IMR-90 (cell line): ENCODE measurements around the gene SPINK14. TPM values are rescaled to one million over a fixed set of nuclear protein-coding genes. Genes with fewer than 3 reads are reported as not detected.

Source experiments
- ATAC-seq: fragments of 200-7000 bp; cut with Tn5 transposase; 2 replicates; pipeline ENCODE4 v1.9.1; 2020; ENCODE audit warnings: low read depth, mild to moderate bottlenecking, moderate library complexity
- BruUV-seq: library from RNA; stranded (reverse); fragments of 400-500 nt; replicated peaks from 2 replicates; lab custom pipeline; 2021; lab: Mats Ljungman, UMichigan
- CTCF ChIA-PET: fragments of 300-600 bp; formaldehyde crosslinking; extraction: SDS; loops from one replicate; lab custom pipeline; 2021; ENCODE audit warnings: antibody characterized with exemption; lab: Yijun Ruan, JAX
- POLR2A ChIA-PET: fragments of 300-600 bp; sonication (Branson Sonifier 250); formaldehyde crosslinking; loops from one replicate; lab custom pipeline; 2022; ENCODE audit warnings: antibody characterized with exemption; ENCODE audit not compliant: unreplicated experiment; lab: Charles Lee
- DNase-seq: peaks from one replicate; pipeline ENCODE4 v3.0.0; 2013
- H2AFZ ChIP-seq: replicated peaks from 2 replicates; pipeline ENCODE3; 2013; ENCODE audit warnings: low read length, mild to moderate bottlenecking; ENCODE audit not compliant: poor library complexity
- H2AK5ac ChIP-seq: 2 replicates; pipeline ENCODE4 v1.6.1; 2013; ENCODE audit warnings: low read depth, low read length, inconsistent platforms
- H2AK9ac ChIP-seq: replicated peaks from 2 replicates; pipeline ENCODE3; 2013; ENCODE audit warnings: mild to moderate bottlenecking, low read depth, low read length, moderate library complexity; ENCODE audit not compliant: poor library complexity
- H2BK120ac ChIP-seq: 2 replicates; pipeline ENCODE4 v1.6.1; 2013; ENCODE audit warnings: low read depth, low read length, inconsistent platforms
- H2BK15ac ChIP-seq: 3 replicates; pipeline ENCODE4 v1.6.1; 2013; ENCODE audit warnings: low read depth, low read length, inconsistent platforms
- H2BK20ac ChIP-seq: 2 replicates; pipeline ENCODE4 v1.6.1; 2013; ENCODE audit warnings: low read depth, mild to moderate bottlenecking, inconsistent platforms, low read length, moderate library complexity
- H2BK5ac ChIP-seq: 2 replicates; pipeline ENCODE4 v1.6.1; 2013; ENCODE audit warnings: mild to moderate bottlenecking, low read depth, low read length, inconsistent platforms; ENCODE audit not compliant: poor library complexity, severe bottlenecking
- H3K14ac ChIP-seq: replicated peaks from 2 replicates; pipeline ENCODE4 v1.6.1; 2013; ENCODE audit warnings: low read depth, low read length, inconsistent platforms
- H3K18ac ChIP-seq: 2 replicates; pipeline ENCODE4 v1.6.1; 2013; ENCODE audit warnings: low read depth, low read length, control low read depth
- H3K23ac ChIP-seq: 2 replicates; pipeline ENCODE4 v1.6.1; 2013; ENCODE audit warnings: low read depth, low read length, inconsistent platforms
- H3K27ac ChIP-seq: 2 replicates; pipeline ENCODE4 v1.5.1; 2013; ENCODE audit warnings: mild to moderate bottlenecking, control low read depth, low read length; ENCODE audit not compliant: insufficient read depth
- H3K27me3 ChIP-seq: 2 replicates; pipeline ENCODE4 v1.6.1; 2013; ENCODE audit warnings: low read length; ENCODE audit not compliant: control insufficient read depth, insufficient read depth
- H3K36me3 ChIP-seq: 2 replicates; pipeline ENCODE4 v1.6.1; 2013; ENCODE audit warnings: low read length, mixed read lengths; ENCODE audit not compliant: control insufficient read depth, insufficient read depth
- H3K4ac ChIP-seq: 2 replicates; pipeline ENCODE4 v1.6.1; 2013; ENCODE audit warnings: low read depth, low read length, inconsistent platforms
- H3K4me1 ChIP-seq: 2 replicates; pipeline ENCODE4 v1.6.1; 2013; ENCODE audit warnings: low read length, mixed read lengths; ENCODE audit not compliant: control insufficient read depth, insufficient read depth
- H3K4me2 ChIP-seq: 2 replicates; pipeline ENCODE4 v1.6.1; 2013; ENCODE audit warnings: low read depth, mild to moderate bottlenecking, control low read depth, low read length, moderate library complexity
- H3K4me3 ChIP-seq: 2 replicates; pipeline ENCODE4 v1.5.1; 2013; ENCODE audit warnings: low read depth, mild to moderate bottlenecking, control low read depth, low read length, moderate library complexity; ENCODE audit not compliant: insufficient read depth
- H3K56ac ChIP-seq: 2 replicates; pipeline ENCODE4 v1.6.1; 2013; ENCODE audit warnings: low read length, inconsistent platforms; ENCODE audit not compliant: insufficient read depth; ENCODE audit errors: extremely low read depth
- H3K79me1 ChIP-seq, 2 experiments: 2 replicates each; pipeline ENCODE4 v1.6.1; 2013; ENCODE audit warnings: low read length in 2 of 2, inconsistent platforms in 1 of 2, low read depth in 1 of 2
- H3K9ac ChIP-seq: 2 replicates; pipeline ENCODE4 v1.6.1; 2013; ENCODE audit warnings: low read depth, low read length, control low read depth
- H3K9me1 ChIP-seq: 2 replicates; pipeline ENCODE4 v1.6.1; 2013; ENCODE audit warnings: low read length, inconsistent platforms; ENCODE audit not compliant: insufficient read depth
- H3K9me3 ChIP-seq: 2 replicates; pipeline ENCODE4 v1.6.1; 2013; ENCODE audit warnings: low read length; ENCODE audit not compliant: control insufficient read depth, insufficient read depth
- H4K20me1 ChIP-seq: 2 replicates; pipeline ENCODE4 v1.6.1; 2013; ENCODE audit warnings: low read length, inconsistent platforms; ENCODE audit not compliant: insufficient read depth
- H4K5ac ChIP-seq: 2 replicates; pipeline ENCODE4 v1.6.1; 2013; ENCODE audit warnings: mild to moderate bottlenecking, low read depth, low read length, control low read depth
- H4K8ac ChIP-seq, 2 experiments: 2 replicates each; pipeline ENCODE4 v1.6.1; 2013; ENCODE audit warnings: low read depth in 2 of 2, low read length in 2 of 2, control low read depth in 1 of 2, inconsistent platforms in 1 of 2
- H4K91ac ChIP-seq: 2 replicates; pipeline ENCODE4 v1.6.1; 2013; ENCODE audit warnings: low read depth, low read length, inconsistent platforms; ENCODE audit not compliant: insufficient read depth
- MAFK ChIP-seq: IDR thresholded peaks from 2 replicates; pipeline ENCODE4 v1.6.1; 2012; ENCODE audit warnings: low read depth, low read length, improper control_type of control experiment
- MXI1 ChIP-seq: IDR thresholded peaks from 2 replicates; pipeline ENCODE4 v1.6.1; 2012; ENCODE audit warnings: low read depth, mild to moderate bottlenecking, low read length, moderate library complexity, borderline replicate concordance
- NFE2L2 ChIP-seq: fragments of 150-350 bp; IDR thresholded peaks from 2 replicates; pipeline ENCODE4 v1.6.1; 2016; ENCODE audit warnings: low read depth, mild to moderate bottlenecking, low read length
- POLR2A ChIP-seq: IDR thresholded peaks from 2 replicates; pipeline ENCODE4 v1.6.1; 2012; ENCODE audit warnings: mild to moderate bottlenecking, low read depth, low read length
- RCOR1 ChIP-seq: IDR thresholded peaks from 2 replicates; pipeline ENCODE4 v1.6.1; 2012; ENCODE audit warnings: mild to moderate bottlenecking, low read length, improper control_type of control experiment; ENCODE audit not compliant: insufficient replicate concordance
- RFX5 ChIP-seq: IDR thresholded peaks from 2 replicates; pipeline ENCODE4 v1.8.0; 2012; ENCODE audit warnings: low read depth, mild to moderate bottlenecking, low read length, moderate library complexity
- WGBS, 2 experiments: methylation state at CpG; one replicate each; pipeline versions ENCODE4 v1.1.5 to v1.1.7; 2013; ENCODE audit warnings: missing lambda C conversion rate in 2 of 2; ENCODE audit not compliant: insufficient read length in 1 of 2; ENCODE audit errors: extremely low coverage in 2 of 2; 5-methylcytosine and 5-hydroxymethylcytosine counted together
- dilution Hi-C: fragments of 300-500 bp; cut with HindIII; formaldehyde crosslinking; loops from one replicate; pipeline ENCODE4 v1.14.3; 2018; ENCODE audit warnings: low sequenced_read_pairs; ENCODE audit not compliant: unreplicated experiment
- in situ Hi-C: fragments of 300-500 bp; cut with MboI; formaldehyde crosslinking; loops from 3 replicates; pipeline ENCODE4 v1.14.3; 2019; ENCODE audit warnings: low sequenced_read_pairs, inconsistent platforms, mixed read lengths
- intact Hi-C: fragments of 100-400 bp; cut with micrococcal nuclease; formaldehyde crosslinking; loops from 2 replicates; pipeline ENCODE4 v1.10.0; 2022
- polyA plus RNA-seq, 3 experiments: library from polyadenylated mRNA; depleted of rRNA; stranded (reverse); fragments of >200 nt; gene quantifications; 2 replicates each; pipeline ENCODE4 v1.2.3, GENCODE V29; 2012; ENCODE audit warnings: low replicate concordance in 1 of 3
- total RNA-seq: library from RNA; depleted of rRNA; stranded (reverse); fragments of >200 nt; gene quantifications from 2 replicates; pipeline ENCODE4 v1.2.3, GENCODE V29; 2012

SPINK14 gene
- total and polyA plus RNA-seq, 2 of the 4 experiments (the other 2 are of a cell fraction): not detected

- no peak overlapping the region for H2BK15ac ChIP-seq
These were observed 22.7 kb downstream of the SPINK14 start for GRCh38 chr5:148191010-148191409.

More at GRCh38 chr5:148191010-148191409, 22.7 kb downstream of the SPINK14 start:
- no peak overlapping the region for H3K18ac ChIP-seq
- no peak overlapping the region for H3K4me3 ChIP-seq
- H2AK9ac ChIP-seq: no peak overlapping the region
- no peak overlapping the region for H3K4me2 ChIP-seq
- no peaks in the 10 kb centered on the region for H3K4me1 ChIP-seq
- H2BK20ac ChIP-seq: no peak overlapping the region
- no peak overlapping the region for H3K9ac ChIP-seq
- no peak overlapping the region for H3K14ac ChIP-seq
- POLR2A ChIA-PET: no interaction called here
- H4K8ac ChIP-seq: no peak overlapping the region
- no peak overlapping the region for H3K56ac ChIP-seq
- H3K23ac ChIP-seq: no peak overlapping the region
- dilution Hi-C loops: no loop called here
- H3K79me1 ChIP-seq: no peaks in the 10 kb centered on the region
- no peak overlapping the region for H2BK5ac ChIP-seq
- no peak overlapping the region for H2BK120ac ChIP-seq
- intact Hi-C loops: no loop called here
- H3K27ac ChIP-seq: no peak overlapping the region
- H2AK5ac ChIP-seq: no peak overlapping the region
- H3K27me3 ChIP-seq: no peaks in the 10 kb centered on the region
- no peaks in the 10 kb centered on the region for H3K36me3 ChIP-seq
- no peaks in the 10 kb centered on the region for H3K9me3 ChIP-seq
- CTCF ChIA-PET: no interaction called here
- H4K91ac ChIP-seq: no peak overlapping the region
- H2AFZ ChIP-seq: no peak overlapping the region
- in situ Hi-C loops: loop anchor here (25.0 kb wide), 1 partner anchor 846 kb away; no protein-coding TSS in a partner anchor
- H4K5ac ChIP-seq: no peak overlapping the region
- no peaks in the 10 kb centered on the region for H3K9me1 ChIP-seq
- DNase-seq: no peak
- ATAC-seq: no peak
- BruUV-seq: no TSS peak
- H3K4ac ChIP-seq: no peak overlapping the region
- whole genome bisulfite sequencing, 2 experiments: no CpG with 5 or more reads among the region's 1 CpG
- TF ChIP-seq NFE2L2: no peak
- TF ChIP-seq RFX5: no peak
- no peak for TF ChIP-seq RCOR1
- no peak for TF ChIP-seq MXI1
- TF ChIP-seq MAFK: no peak
- TF ChIP-seq POLR2A: no peak
- H4K20me1 ChIP-seq: no peaks in the 10 kb centered on the region
